Endothelial cell of umbilical vein (primary cell): ENCODE results near the gene HYDIN. TPM values are rescaled to one million over a fixed set of nuclear protein-coding genes. Genes with fewer than 3 reads are reported as not detected.

Source experiments
- BruUV-seq: library from RNA; stranded (reverse); fragments of 400-500 nt; replicated peaks from 2 replicates; lab custom pipeline; 2021; lab: Mats Ljungman, UMichigan
- CTCF ChIA-PET: fragments of 300-600, 350-600 bp; sonication (Branson Sonifier 250); formaldehyde crosslinking; loops from one replicate; lab custom pipeline; 2021; ENCODE audit warnings: antibody characterized with exemption, inconsistent platforms; lab: Charles Lee
- POLR2A ChIA-PET: fragments of 300-600, 350-600 bp; sonication (Branson Sonifier 250); formaldehyde crosslinking; loops from one replicate; lab custom pipeline; 2021; ENCODE audit warnings: antibody characterized with exemption, inconsistent platforms; lab: Charles Lee
- DNase-seq: peaks from one replicate; pipeline ENCODE4 v3.0.0-alpha.2; 2011; ENCODE audit warnings: low read depth, low spot score
- FAIRE-seq: peaks from 2 replicates; lab custom pipeline; 2011; peaks lifted over from hg19 to GRCh38; lab: Jason Lieb, UNC
- H2AFZ ChIP-seq: 2 replicates; pipeline ENCODE4 v1.6.0; 2012; ENCODE audit warnings: low read depth, low read length, control low read depth, inconsistent platforms
- H3K27ac ChIP-seq: 2 replicates; pipeline ENCODE4 v1.5.1; 2011; ENCODE audit warnings: low read depth, mild to moderate bottlenecking, control low read depth, low read length, moderate library complexity; ENCODE audit not compliant: insufficient read depth
- H3K27me3 ChIP-seq, 2 experiments: 2 replicates each; pipeline versions ENCODE4 v1.6.0 to v1.6.1; 2011; ENCODE audit warnings: low read length in 2 of 2, mixed read lengths in 1 of 2; ENCODE audit not compliant: control insufficient read depth in 2 of 2, insufficient read depth in 2 of 2
- H3K36me3 ChIP-seq, 2 experiments: 2 replicates in 1 of 2; 3 replicates in 1 of 2; pipeline ENCODE4 v1.5.1; 2011; ENCODE audit warnings: low read length in 2 of 2, mild to moderate bottlenecking in 1 of 2, moderate library complexity in 1 of 2; ENCODE audit not compliant: control insufficient read depth in 2 of 2, insufficient read depth in 2 of 2; ENCODE audit errors: extremely low read depth in 1 of 2
- H3K4me1 ChIP-seq: 3 replicates; pipeline ENCODE4 v1.5.1; 2011; ENCODE audit warnings: mild to moderate bottlenecking, low read length; ENCODE audit not compliant: control insufficient read depth, insufficient read depth; ENCODE audit errors: extremely low read depth
- H3K4me2 ChIP-seq: 2 replicates; pipeline ENCODE4 v1.6.1; 2011; ENCODE audit warnings: low read length, control low read depth, mixed read lengths; ENCODE audit not compliant: insufficient read depth
- H3K4me3 ChIP-seq, 3 experiments: fragments of 200-600 bp in 1 of 3; sonication (generic), shearing (Covaris generic) in 1 of 3; replicated peaks in 1 of 3; 2 replicates each; pipeline ENCODE4 v1.5.1; 2011 to 2016; ENCODE audit warnings: control low read depth in 3 of 3, low read length in 3 of 3, mild to moderate bottlenecking in 2 of 3, inconsistent platforms in 1 of 3, low read depth in 1 of 3, moderate library complexity in 1 of 3; ENCODE audit not compliant: insufficient read depth in 1 of 3
- H3K79me2 ChIP-seq: 2 replicates; pipeline ENCODE4 v1.6.0; 2012; ENCODE audit warnings: low read length, inconsistent platforms; ENCODE audit not compliant: control insufficient read depth, insufficient read depth
- H3K9ac ChIP-seq: replicated peaks from 2 replicates; pipeline ENCODE3; 2011; ENCODE audit warnings: low read length, control low read depth; ENCODE audit not compliant: insufficient read depth; ENCODE audit errors: extremely low read depth
- H3K9me1 ChIP-seq: replicated peaks from 3 replicates; pipeline ENCODE4 v1.6.0; 2011; ENCODE audit warnings: mild to moderate bottlenecking, low read length; ENCODE audit not compliant: control insufficient read depth, insufficient read depth; ENCODE audit errors: extremely low read depth
- H3K9me3 ChIP-seq: replicated peaks from 2 replicates; pipeline ENCODE4 v1.5.1; 2012; ENCODE audit warnings: low read length, inconsistent platforms; ENCODE audit not compliant: control insufficient read depth, insufficient read depth
- H4K20me1 ChIP-seq: replicated peaks from 2 replicates; pipeline ENCODE3; 2011; ENCODE audit warnings: mild to moderate bottlenecking, low read length; ENCODE audit not compliant: control insufficient read depth, insufficient read depth; ENCODE audit errors: extremely low read depth
- EZH2 ChIP-seq: IDR thresholded peaks from 2 replicates; pipeline ENCODE4 v1.6.1; 2012; ENCODE audit warnings: borderline replicate concordance, low read depth, mild to moderate bottlenecking, moderate library complexity, low read length, inconsistent platforms; ENCODE audit not compliant: severe bottlenecking
- FOS ChIP-seq: IDR thresholded peaks from 2 replicates; pipeline ENCODE4 v1.6.1; 2011; ENCODE audit warnings: mild to moderate bottlenecking, low read length, moderate library complexity, borderline replicate concordance; ENCODE audit not compliant: insufficient read depth
- GATA2 ChIP-seq: IDR thresholded peaks from 2 replicates; pipeline ENCODE4 v1.7.0; 2011; ENCODE audit warnings: low read depth, mild to moderate bottlenecking, moderate library complexity, mixed read lengths, low read length; ENCODE audit not compliant: insufficient read length, insufficient read depth
- JUN ChIP-seq: IDR thresholded peaks from 2 replicates; pipeline ENCODE4 v1.6.1; 2011; ENCODE audit warnings: borderline replicate concordance, low read depth; ENCODE audit not compliant: insufficient read length, insufficient read depth
- MYC ChIP-seq: IDR thresholded peaks from one replicate; pipeline ENCODE4 v1.6.1; 2011; ENCODE audit warnings: mild to moderate bottlenecking, low read depth, low read length
- POLR2A ChIP-seq: IDR thresholded peaks from 2 replicates; pipeline ENCODE4 v1.6.1; 2012; ENCODE audit warnings: low read depth, mild to moderate bottlenecking, control low read depth, low read length
- POLR2AphosphoS5 ChIP-seq: IDR thresholded peaks from 2 replicates; pipeline ENCODE4 v1.6.1; 2012; ENCODE audit warnings: low read depth, mild to moderate bottlenecking, control low read depth, low read length, moderate library complexity; ENCODE audit not compliant: insufficient read depth
- dilution Hi-C: fragments of 300-500 bp; cut with MboI; formaldehyde crosslinking; loops from one replicate; pipeline ENCODE4 v1.15.0; 2019; ENCODE audit warnings: low sequenced_read_pairs; ENCODE audit not compliant: extremely low pct_ligation_motif_present
- intact Hi-C: fragments of 100-400 bp; cut with micrococcal nuclease; formaldehyde crosslinking; loops from one replicate; pipeline ENCODE4 v1.10.0; 2022
- polyA plus RNA-seq, 4 experiments: library from polyadenylated mRNA; depleted of rRNA in 3 of 4; stranded (reverse) in 3 of 4; unstranded in 1 of 4; fragments of >200 nt; gene quantifications; 2 replicates each; pipeline versions ENCODE4 v1.2.1 to v1.2.3, GENCODE V29; 2011 to 2012; ENCODE audit warnings: missing spikeins in 1 of 4
- total RNA-seq: library from RNA; stranded (reverse); gene quantifications from 2 replicates; pipeline ENCODE4 v1.2.3, GENCODE V29; 2021
- TF ChIP-seq, protein P1 (sequence below): IDR thresholded peaks from 2 replicates; pipeline ENCODE4 v1.6.1; 2011; ENCODE audit not compliant: insufficient read depth, insufficient read length
- TF ChIP-seq, protein P2 (sequence below), 2 donors: IDR thresholded peaks; 1 replicate in 1 of 2; 2 replicates in 1 of 2; pipeline ENCODE4 v1.5.1; 2011; ENCODE audit warnings: low read length in 2 of 2, mild to moderate bottlenecking in 2 of 2, moderate library complexity in 2 of 2, control low read depth in 1 of 2, inconsistent platforms in 1 of 2, low read depth in 1 of 2; ENCODE audit not compliant: insufficient read depth in 1 of 2; ENCODE audit errors: extremely low read depth in 1 of 2

Gene HYDIN
- total and polyA plus RNA-seq, 2 donors (not counting 3 experiments of a cell fraction or from before 2014, with no cell fraction given) = not detected

DNA sequence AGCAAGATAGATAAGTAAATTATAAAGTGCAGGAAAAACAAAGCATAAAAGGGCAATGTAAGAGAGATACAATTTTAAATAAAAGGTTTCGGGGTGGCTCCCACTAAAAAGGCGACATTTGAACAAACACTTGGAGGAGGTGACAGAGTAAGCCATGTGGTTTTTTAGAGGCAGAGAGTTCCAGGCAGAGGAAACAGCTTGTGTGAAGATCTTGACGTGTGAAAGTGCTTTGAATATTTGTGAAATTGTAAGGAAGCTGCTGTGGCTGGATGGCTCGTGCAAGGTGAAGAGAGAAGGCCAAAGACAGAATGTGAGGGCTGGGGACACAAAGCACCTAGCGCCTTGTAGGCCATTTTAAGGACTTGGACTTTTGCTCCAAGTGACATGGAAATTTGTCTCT lies 28.6 kb upstream of the HYDIN start:
- CTCF ChIA-PET = interaction anchor here (1.6 to 3.4 kb wide), 2 partner anchors 9 to 53 kb away, joined by 3 to 11 read pairs; no protein-coding TSS in a partner anchor
- no peaks in the 10 kb centered on the region for H3K9me3 ChIP-seq
- TF ChIP-seq JUN (no peak), POLR2A (no peak), POLR2AphosphoS5 (no peak), GATA2 (no peak), EZH2 (no peak), MYC (no peak), FOS (no peak)
- TF ChIP-seq, protein P1, sequence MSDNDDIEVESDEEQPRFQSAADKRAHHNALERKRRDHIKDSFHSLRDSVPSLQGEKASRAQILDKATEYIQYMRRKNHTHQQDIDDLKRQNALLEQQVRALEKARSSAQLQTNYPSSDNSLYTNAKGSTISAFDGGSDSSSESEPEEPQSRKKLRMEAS = no peak
- TF ChIP-seq, protein P2, sequence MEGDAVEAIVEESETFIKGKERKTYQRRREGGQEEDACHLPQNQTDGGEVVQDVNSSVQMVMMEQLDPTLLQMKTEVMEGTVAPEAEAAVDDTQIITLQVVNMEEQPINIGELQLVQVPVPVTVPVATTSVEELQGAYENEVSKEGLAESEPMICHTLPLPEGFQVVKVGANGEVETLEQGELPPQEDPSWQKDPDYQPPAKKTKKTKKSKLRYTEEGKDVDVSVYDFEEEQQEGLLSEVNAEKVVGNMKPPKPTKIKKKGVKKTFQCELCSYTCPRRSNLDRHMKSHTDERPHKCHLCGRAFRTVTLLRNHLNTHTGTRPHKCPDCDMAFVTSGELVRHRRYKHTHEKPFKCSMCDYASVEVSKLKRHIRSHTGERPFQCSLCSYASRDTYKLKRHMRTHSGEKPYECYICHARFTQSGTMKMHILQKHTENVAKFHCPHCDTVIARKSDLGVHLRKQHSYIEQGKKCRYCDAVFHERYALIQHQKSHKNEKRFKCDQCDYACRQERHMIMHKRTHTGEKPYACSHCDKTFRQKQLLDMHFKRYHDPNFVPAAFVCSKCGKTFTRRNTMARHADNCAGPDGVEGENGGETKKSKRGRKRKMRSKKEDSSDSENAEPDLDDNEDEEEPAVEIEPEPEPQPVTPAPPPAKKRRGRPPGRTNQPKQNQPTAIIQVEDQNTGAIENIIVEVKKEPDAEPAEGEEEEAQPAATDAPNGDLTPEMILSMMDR (IDR thresholded peaks at IDR 0.05; ENCODE audit: extremely low read depth in 1 of 2, insufficient read depth in 1 of 2, low read depth in 1 of 2, low read length in 2 of 2) = no peak
- intact Hi-C loops (no loop called here), dilution Hi-C loops (no loop called here)
- POLR2A ChIA-PET = no interaction called here
- H3K4me2 ChIP-seq = no peak overlapping the region
- no peaks in the 10 kb centered on the region for H3K9me1 ChIP-seq
- no peak overlapping the region for H3K4me3 ChIP-seq
- H3K36me3 ChIP-seq = no peaks in the 10 kb centered on the region
- H3K9ac ChIP-seq = no peak overlapping the region
- no peaks in the 10 kb centered on the region for H3K79me2 ChIP-seq
- FAIRE-seq = no peak
- H4K20me1 ChIP-seq = no peaks in the 10 kb centered on the region
- no peak for DNase-seq
- BruUV-seq = no TSS peak
- H3K27ac ChIP-seq = no peak overlapping the region
- H3K27me3 ChIP-seq = peaks cover 3 to 9% of the 10 kb centered on the region in 2 experiments
- no peaks in the 10 kb centered on the region for H3K4me1 ChIP-seq
- no peak overlapping the region for H2AFZ ChIP-seq
